ENCODE results near the gene PPP2R2C. TPM values are rescaled to one million over a fixed set of nuclear protein-coding genes. Genes with fewer than 3 reads are reported as not detected.

The PPP2R2C gene
- total and polyA plus RNA-seq, 9 of the 15 experiments (the other 6 are each of a cell fraction or from before 2014, with no cell fraction given), result 0.04 to 0.06 TPM; not detected in 7

DNA sequence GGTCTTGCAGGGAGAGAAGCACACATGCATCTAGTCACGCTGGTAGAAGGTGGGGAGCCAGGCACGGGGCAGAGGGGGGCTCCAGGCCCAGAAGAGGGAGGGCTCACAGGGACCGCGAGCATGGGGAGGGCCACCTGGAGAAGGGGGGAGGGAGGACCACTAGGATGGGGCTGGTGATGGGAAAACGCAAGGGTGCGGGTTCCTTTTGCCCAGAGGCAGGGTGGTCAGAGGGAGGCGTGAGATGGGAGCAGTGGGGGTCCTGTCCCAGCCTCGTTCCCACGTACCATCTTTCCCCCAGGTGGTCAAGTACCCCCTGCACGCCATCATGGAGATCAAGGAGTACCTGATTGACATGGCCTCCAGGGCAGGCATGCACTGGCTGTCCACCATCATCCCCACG is 172.1 kb downstream of the PPP2R2C start:
- H3K9me3 ChIP-seq (replicated peaks; ENCODE audit: control insufficient read depth, insufficient read depth, low read depth, low read length), result no peaks in the 10 kb centered on the region
- FAIRE-seq (no peak), ATAC-seq (no peak), DNase-seq (ENCODE audit: extremely low read depth in 1 of 4, low spot score in 3 of 4) (no peak)
- H3K4me1 ChIP-seq (replicated peaks in 1 of 2; ENCODE audit: control insufficient read depth in 2 of 2, insufficient read depth in 2 of 2, low read length in 2 of 2), result peaks cover 0 to 8% of the 10 kb centered on the region in 2 experiments; a peak in 1 of 5 replicates
- no peaks in the 10 kb centered on the region for H3K36me3 ChIP-seq (ENCODE audit: control insufficient read depth, insufficient read depth, low read length)
- peaks cover 6% of the 10 kb centered on the region for H3K9me1 ChIP-seq (ENCODE audit: control insufficient read depth, insufficient read depth, low read length)
- no peak overlapping the region for H3K9ac ChIP-seq (ENCODE audit: insufficient read depth in 1 of 2, low read depth in 2 of 2, low read length in 2 of 2)
- in situ Hi-C loops (cut with MboI), result no loop called here
- no peak overlapping the region for H3K4me2 ChIP-seq (ENCODE audit: insufficient read depth, low read length)
- ChIA-PET CTCF (ENCODE audit: low intra/inter-chr PET ratio) (no interaction called here), POLR2A (no interaction called here)
- no peaks in the 10 kb centered on the region for H3K79me2 ChIP-seq (ENCODE audit: control insufficient read depth, insufficient read depth, low read length)
- WGBS (ENCODE audit: insufficient coverage, low coverage, missing lambda C conversion rate), result 2% methylated on average over 7 of the region's 11 CpGs
- H4K20me1 ChIP-seq (replicated peaks; ENCODE audit: control insufficient read depth, insufficient read depth, low read length), result peaks cover 14% of the 10 kb centered on the region
- peaks cover 4 to 78% of the 10 kb centered on the region in 2 experiments; a peak in 4 of 5 replicates for H3K27me3 ChIP-seq (ENCODE audit: control insufficient read depth in 2 of 2, insufficient read depth in 2 of 2, low read length in 2 of 2)
- no peak overlapping the region for H3K27ac ChIP-seq (ENCODE audit: extremely low read depth, low read depth, low read length)
- BruUV-seq (replicated peaks), result no TSS peak
- intact Hi-C loops (cut with micrococcal nuclease), result no loop called here
- H3K4me3 ChIP-seq, result no peak overlapping the region
- no peak overlapping the region for H2AFZ ChIP-seq (ENCODE audit: low read depth, low read length)
- no peak for TF ChIP-seq SUPT5H (IDR thresholded peaks at IDR 0.05)
- no peak for TF ChIP-seq FOXK1 (CRISPR knock-in tag; IDR thresholded peaks at IDR 0.05; ENCODE audit: borderline replicate concordance)
- TF ChIP-seq, protein P1, sequence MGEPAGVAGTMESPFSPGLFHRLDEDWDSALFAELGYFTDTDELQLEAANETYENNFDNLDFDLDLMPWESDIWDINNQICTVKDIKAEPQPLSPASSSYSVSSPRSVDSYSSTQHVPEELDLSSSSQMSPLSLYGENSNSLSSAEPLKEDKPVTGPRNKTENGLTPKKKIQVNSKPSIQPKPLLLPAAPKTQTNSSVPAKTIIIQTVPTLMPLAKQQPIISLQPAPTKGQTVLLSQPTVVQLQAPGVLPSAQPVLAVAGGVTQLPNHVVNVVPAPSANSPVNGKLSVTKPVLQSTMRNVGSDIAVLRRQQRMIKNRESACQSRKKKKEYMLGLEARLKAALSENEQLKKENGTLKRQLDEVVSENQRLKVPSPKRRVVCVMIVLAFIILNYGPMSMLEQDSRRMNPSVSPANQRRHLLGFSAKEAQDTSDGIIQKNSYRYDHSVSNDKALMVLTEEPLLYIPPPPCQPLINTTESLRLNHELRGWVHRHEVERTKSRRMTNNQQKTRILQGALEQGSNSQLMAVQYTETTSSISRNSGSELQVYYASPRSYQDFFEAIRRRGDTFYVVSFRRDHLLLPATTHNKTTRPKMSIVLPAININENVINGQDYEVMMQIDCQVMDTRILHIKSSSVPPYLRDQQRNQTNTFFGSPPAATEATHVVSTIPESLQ (CRISPR knock-in tag; IDR thresholded peaks at IDR 0.05), result no peak
- no peak for TF ChIP-seq NFXL1 (CRISPR knock-in tag; IDR thresholded peaks at IDR 0.05)
- TF ChIP-seq, protein P2, sequence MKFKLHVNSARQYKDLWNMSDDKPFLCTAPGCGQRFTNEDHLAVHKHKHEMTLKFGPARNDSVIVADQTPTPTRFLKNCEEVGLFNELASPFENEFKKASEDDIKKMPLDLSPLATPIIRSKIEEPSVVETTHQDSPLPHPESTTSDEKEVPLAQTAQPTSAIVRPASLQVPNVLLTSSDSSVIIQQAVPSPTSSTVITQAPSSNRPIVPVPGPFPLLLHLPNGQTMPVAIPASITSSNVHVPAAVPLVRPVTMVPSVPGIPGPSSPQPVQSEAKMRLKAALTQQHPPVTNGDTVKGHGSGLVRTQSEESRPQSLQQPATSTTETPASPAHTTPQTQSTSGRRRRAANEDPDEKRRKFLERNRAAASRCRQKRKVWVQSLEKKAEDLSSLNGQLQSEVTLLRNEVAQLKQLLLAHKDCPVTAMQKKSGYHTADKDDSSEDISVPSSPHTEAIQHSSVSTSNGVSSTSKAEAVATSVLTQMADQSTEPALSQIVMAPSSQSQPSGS (CRISPR knock-in tag; IDR thresholded peaks at IDR 0.05), result no peak
- no peak for TF ChIP-seq PRMT5 (CRISPR knock-in tag; IDR thresholded peaks at IDR 0.05)
- TF ChIP-seq ZC3H11A (IDR thresholded peaks at IDR 0.05; ENCODE audit: low read depth, low read length), result no peak
- no peak for TF ChIP-seq HMG20A (CRISPR knock-in tag; conservative IDR thresholded peaks at IDR 0.05)
- TF ChIP-seq KLF16 (IDR thresholded peaks at IDR 0.05), result no peak
- no peak for TF ChIP-seq ZNF311 (CRISPR knock-in tag; IDR thresholded peaks at IDR 0.05)
- TF ChIP-seq, protein P3, sequence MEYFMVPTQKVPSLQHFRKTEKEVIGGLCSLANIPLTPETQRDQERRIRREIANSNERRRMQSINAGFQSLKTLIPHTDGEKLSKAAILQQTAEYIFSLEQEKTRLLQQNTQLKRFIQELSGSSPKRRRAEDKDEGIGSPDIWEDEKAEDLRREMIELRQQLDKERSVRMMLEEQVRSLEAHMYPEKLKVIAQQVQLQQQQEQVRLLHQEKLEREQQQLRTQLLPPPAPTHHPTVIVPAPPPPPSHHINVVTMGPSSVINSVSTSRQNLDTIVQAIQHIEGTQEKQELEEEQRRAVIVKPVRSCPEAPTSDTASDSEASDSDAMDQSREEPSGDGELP (CRISPR knock-in tag; IDR thresholded peaks at IDR 0.05; ENCODE audit: borderline replicate concordance), result no peak
- no peak for TF ChIP-seq ID3 (CRISPR knock-in tag; IDR thresholded peaks at IDR 0.05)
- TF ChIP-seq ID3 (tag; IDR thresholded peaks at IDR 0.05), result no peak
- TF ChIP-seq, protein P4, sequence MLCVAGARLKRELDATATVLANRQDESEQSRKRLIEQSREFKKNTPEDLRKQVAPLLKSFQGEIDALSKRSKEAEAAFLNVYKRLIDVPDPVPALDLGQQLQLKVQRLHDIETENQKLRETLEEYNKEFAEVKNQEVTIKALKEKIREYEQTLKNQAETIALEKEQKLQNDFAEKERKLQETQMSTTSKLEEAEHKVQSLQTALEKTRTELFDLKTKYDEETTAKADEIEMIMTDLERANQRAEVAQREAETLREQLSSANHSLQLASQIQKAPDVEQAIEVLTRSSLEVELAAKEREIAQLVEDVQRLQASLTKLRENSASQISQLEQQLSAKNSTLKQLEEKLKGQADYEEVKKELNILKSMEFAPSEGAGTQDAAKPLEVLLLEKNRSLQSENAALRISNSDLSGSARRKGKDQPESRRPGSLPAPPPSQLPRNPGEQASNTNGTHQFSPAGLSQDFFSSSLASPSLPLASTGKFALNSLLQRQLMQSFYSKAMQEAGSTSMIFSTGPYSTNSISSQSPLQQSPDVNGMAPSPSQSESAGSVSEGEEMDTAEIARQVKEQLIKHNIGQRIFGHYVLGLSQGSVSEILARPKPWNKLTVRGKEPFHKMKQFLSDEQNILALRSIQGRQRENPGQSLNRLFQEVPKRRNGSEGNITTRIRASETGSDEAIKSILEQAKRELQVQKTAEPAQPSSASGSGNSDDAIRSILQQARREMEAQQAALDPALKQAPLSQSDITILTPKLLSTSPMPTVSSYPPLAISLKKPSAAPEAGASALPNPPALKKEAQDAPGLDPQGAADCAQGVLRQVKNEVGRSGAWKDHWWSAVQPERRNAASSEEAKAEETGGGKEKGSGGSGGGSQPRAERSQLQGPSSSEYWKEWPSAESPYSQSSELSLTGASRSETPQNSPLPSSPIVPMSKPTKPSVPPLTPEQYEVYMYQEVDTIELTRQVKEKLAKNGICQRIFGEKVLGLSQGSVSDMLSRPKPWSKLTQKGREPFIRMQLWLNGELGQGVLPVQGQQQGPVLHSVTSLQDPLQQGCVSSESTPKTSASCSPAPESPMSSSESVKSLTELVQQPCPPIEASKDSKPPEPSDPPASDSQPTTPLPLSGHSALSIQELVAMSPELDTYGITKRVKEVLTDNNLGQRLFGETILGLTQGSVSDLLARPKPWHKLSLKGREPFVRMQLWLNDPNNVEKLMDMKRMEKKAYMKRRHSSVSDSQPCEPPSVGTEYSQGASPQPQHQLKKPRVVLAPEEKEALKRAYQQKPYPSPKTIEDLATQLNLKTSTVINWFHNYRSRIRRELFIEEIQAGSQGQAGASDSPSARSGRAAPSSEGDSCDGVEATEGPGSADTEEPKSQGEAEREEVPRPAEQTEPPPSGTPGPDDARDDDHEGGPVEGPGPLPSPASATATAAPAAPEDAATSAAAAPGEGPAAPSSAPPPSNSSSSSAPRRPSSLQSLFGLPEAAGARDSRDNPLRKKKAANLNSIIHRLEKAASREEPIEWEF (CRISPR knock-in tag; IDR thresholded peaks at IDR 0.05), result no peak
